ENCODE results near the gene SH3RF1. TPM values are rescaled to one million over a fixed set of nuclear protein-coding genes. Genes with fewer than 3 reads are reported as not detected.

The SH3RF1 gene
- total and polyA plus RNA-seq, 2 of the 13 experiments (the other 11 are each of a cell fraction or from before 2014, with no cell fraction given): 3.1 to 3.2 TPM

DNA sequence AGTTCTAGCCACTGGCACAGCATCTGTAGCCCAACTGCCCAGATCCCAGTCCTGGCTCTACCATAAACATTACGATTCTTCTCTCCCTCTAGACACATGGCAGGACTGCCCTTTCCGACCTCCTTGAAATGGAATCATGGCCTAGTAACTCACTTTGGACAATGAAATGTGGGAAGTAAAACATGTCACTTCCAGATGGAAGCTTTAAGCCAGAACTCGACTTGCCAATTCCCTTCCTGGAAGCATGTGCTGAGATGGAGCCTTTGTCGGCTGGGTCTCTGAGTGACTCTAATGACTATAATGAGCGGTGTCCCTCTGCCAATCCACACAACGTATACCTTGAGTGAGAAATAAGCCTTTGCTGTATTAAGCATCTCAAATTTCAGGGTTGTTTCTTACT, 34.7 kb downstream of the SH3RF1 start:
- Histone ChIP-seq H3K79me2 (ENCODE audit: insufficient read depth, low read length) (peaks cover 5% of the 10 kb centered on the region), H3K27ac (ENCODE audit: extremely low read length, insufficient read depth, low read length) (no peak overlapping the region), H3K36me3 (replicated peaks in 1 of 2; ENCODE audit: control insufficient read depth in 1 of 2, insufficient read depth in 2 of 2, low read length in 2 of 2) (no peaks in the 10 kb centered on the region), H3K4me3 (replicated peaks in 1 of 3; ENCODE audit: insufficient read depth in 1 of 3, low read depth in 2 of 3, low read length in 3 of 3) (no peak overlapping the region), H4K20me1 (ENCODE audit: insufficient read depth, low read length) (no peaks in the 10 kb centered on the region), H3K4me1 (ENCODE audit: insufficient read depth, low read length) (no peaks in the 10 kb centered on the region), H3K9me3 (ENCODE audit: low read length) (no peaks in the 10 kb centered on the region), H2AFZ (ENCODE audit: low read length) (no peak overlapping the region), H3K4me2 (ENCODE audit: low read depth, low read length) (no peak overlapping the region), H3K27me3 (ENCODE audit: control insufficient read depth in 1 of 2, insufficient read depth in 2 of 2, low read length in 2 of 2) (no peaks in the 10 kb centered on the region), H3K9ac (ENCODE audit: insufficient read depth, low read depth, low read length) (no peak overlapping the region)
- ATAC-seq: no peak
- TF ChIP-seq, protein P1, sequence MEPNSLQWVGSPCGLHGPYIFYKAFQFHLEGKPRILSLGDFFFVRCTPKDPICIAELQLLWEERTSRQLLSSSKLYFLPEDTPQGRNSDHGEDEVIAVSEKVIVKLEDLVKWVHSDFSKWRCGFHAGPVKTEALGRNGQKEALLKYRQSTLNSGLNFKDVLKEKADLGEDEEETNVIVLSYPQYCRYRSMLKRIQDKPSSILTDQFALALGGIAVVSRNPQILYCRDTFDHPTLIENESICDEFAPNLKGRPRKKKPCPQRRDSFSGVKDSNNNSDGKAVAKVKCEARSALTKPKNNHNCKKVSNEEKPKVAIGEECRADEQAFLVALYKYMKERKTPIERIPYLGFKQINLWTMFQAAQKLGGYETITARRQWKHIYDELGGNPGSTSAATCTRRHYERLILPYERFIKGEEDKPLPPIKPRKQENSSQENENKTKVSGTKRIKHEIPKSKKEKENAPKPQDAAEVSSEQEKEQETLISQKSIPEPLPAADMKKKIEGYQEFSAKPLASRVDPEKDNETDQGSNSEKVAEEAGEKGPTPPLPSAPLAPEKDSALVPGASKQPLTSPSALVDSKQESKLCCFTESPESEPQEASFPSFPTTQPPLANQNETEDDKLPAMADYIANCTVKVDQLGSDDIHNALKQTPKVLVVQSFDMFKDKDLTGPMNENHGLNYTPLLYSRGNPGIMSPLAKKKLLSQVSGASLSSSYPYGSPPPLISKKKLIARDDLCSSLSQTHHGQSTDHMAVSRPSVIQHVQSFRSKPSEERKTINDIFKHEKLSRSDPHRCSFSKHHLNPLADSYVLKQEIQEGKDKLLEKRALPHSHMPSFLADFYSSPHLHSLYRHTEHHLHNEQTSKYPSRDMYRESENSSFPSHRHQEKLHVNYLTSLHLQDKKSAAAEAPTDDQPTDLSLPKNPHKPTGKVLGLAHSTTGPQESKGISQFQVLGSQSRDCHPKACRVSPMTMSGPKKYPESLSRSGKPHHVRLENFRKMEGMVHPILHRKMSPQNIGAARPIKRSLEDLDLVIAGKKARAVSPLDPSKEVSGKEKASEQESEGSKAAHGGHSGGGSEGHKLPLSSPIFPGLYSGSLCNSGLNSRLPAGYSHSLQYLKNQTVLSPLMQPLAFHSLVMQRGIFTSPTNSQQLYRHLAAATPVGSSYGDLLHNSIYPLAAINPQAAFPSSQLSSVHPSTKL (CRISPR knock-in tag; IDR thresholded peaks at IDR 0.05): no peak
- TF ChIP-seq MTA3 (CRISPR knock-in tag; IDR thresholded peaks at IDR 0.05) (no peak), ZNF367 (CRISPR knock-in tag; IDR thresholded peaks at IDR 0.05; ENCODE audit: borderline replicate concordance) (no peak), ZNF251 (CRISPR knock-in tag; IDR thresholded peaks at IDR 0.05) (no peak), MEIS2 (CRISPR knock-in tag; IDR thresholded peaks at IDR 0.05) (no peak), NR3C1 (CRISPR knock-in tag; IDR thresholded peaks at IDR 0.05) (no peak), RARA (CRISPR knock-in tag; IDR thresholded peaks at IDR 0.05) (no peak), BHLHE40 (IDR thresholded peaks at IDR 0.05; ENCODE audit: low read length) (no peak), ZNF468 (CRISPR knock-in tag; IDR thresholded peaks at IDR 0.05) (no peak), GTF2F1 (IDR thresholded peaks at IDR 0.05; ENCODE audit: low read length) (no peak), REST (IDR thresholded peaks at IDR 0.05; ENCODE audit: borderline replicate concordance in 1 of 2, low read depth in 1 of 2, low read length in 2 of 2) (no peak), EP300 (IDR thresholded peaks at IDR 0.05; ENCODE audit: low read depth in 2 of 2, low read length in 2 of 2) (no peak), EP300 (CRISPR knock-in tag; IDR thresholded peaks at IDR 0.05; ENCODE audit: borderline replicate concordance) (no peak), PCBP2 (optimal IDR thresholded peaks at IDR 0.05; ENCODE audit: low read depth, low read length, poor library complexity, severe bottlenecking) (no peak)
- WGBS (ENCODE audit: low lambda C conversion rate): 93% methylated on average over 6 of the region's 6 CpGs
- ChIA-PET POLR2A (no interaction called here), CTCF (ENCODE audit: low intra/inter-chr PET ratio, low total read pairs) (no interaction called here)
- FAIRE-seq: no peak
- DNase-seq (ENCODE audit: low spot score): no peak
- in situ Hi-C loops (cut with HindIII; ENCODE audit: extremely low pct_ligation_motif_present, low pct_unique_long_range_greater_than_20kb): no loop called here
- intact Hi-C loops (cut with micrococcal nuclease; ENCODE audit: unreplicated experiment): no loop called here
- BruUV-seq (replicated peaks): no TSS peak

Data from HepG2 (cell line).